Measurements from ENCODE around the gene TRIAP1.

The TRIAP1 gene

DNA sequence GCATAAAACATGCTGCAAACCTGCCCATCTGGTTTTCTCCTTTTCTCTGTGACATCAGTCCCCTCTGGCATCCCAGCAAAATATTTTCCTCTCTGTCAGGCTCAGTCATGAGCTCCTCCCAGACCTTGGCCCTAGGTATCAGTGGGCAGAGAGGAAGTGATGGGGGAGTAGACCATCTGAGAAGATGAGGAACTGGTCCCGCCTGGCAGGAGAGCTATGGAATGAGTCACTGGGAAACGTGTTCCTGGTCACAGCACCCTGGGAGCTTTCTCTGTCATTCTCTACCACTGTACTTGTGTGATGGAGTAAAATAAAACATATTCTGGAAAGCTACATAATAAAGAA, 28.4 kb upstream of the TRIAP1 start:
- DNase-seq (ENCODE audit: low read depth) = peak; percentile 71
- no peak for TF ChIP-seq CTCF (conservative IDR thresholded peaks at IDR 0.05; ENCODE audit: control insufficient read depth, insufficient read depth, low read depth, low read length)
- no peak overlapping the region for H3K4me3 ChIP-seq (ENCODE audit: control insufficient read depth, low read depth, low read length)

DNA sequence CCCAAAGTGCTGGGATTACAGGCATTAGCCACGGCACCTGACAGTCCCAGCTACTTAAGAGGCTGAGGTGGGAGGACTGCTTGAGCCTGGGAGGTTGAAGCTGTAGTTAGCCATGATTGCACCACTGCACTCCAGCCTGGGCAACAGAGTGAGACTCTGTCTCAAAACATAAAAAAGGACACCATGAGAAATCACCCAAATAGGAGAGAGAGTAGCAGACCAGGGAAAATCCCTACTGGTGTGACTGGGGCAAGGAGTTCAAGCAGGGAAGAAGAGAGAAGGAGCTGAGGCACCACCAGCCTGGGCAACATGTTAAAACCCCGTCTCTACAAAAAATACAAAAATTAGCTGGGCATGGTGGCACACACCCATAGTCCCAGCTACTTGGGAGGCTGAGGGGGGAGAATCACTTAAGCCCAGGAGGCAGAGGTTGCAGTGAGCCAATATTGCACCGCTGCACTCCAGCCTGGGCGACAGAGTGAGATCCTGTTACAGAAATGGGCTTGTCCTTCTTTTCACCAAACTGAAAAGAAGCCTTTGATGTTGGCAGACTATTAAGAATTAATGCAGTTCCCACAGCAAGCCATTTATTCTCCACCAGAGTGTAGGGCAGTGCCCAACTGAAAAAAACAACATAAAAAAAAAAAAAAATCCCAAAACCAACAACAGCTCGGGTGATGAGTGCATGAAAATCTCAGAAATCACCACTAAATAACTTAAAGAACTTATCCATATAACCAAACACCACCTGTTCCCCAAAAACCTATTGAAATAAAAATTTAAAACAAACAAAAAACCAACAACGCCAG, 27.8 kb upstream of the TRIAP1 start:
- H3K4me3 ChIP-seq (ENCODE audit: control insufficient read depth, low read depth, low read length) = no peak overlapping the region
- no peak for DNase-seq (ENCODE audit: low read depth)
- TF ChIP-seq CTCF (conservative IDR thresholded peaks at IDR 0.05; ENCODE audit: control insufficient read depth, insufficient read depth, low read depth, low read length) = no peak

- no peak for TF ChIP-seq CTCF (conservative IDR thresholded peaks at IDR 0.05; ENCODE audit: control insufficient read depth, insufficient read depth, low read depth, low read length)
- DNase-seq (ENCODE audit: low read depth) = peak; percentile 39
- no peak overlapping the region for H3K4me3 ChIP-seq (ENCODE audit: control insufficient read depth, low read depth, low read length)
These were observed 26.3 kb upstream of the TRIAP1 start for GRCh38 chr12:120472521-120472920.

DNA sequence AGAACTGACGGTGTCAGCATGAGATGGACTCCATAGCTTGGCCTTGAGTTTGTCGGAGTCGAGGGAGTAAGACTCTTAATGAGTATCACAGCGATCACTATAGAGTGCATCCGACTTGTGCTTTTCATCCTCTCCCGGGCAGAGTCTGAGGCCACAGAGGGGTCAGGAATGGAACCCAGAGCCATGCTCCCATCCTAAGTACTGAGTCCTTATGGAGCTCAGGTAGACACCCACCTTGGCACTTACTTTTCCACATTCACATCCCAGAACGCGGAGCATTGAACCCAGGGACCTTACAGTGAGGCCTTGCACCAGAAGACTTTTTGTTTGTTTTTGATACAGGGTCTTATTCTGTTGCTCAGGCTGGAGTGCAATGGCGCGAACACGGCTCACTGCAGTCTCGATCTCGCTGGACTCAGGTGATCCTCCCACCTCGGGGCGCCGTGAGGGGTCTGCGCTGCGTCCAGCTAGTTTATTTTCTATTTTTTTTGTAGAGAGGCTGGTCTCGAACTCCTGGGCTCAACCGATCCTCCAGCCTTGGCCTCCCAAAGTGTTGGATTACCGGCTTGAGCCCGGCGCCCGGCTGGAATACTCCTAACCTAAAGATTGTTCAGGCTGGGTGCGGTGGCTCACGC, 24.1 kb upstream of the TRIAP1 start:
- DNase-seq (ENCODE audit: low read depth) = peak; percentile 28
- no peak for TF ChIP-seq CTCF (conservative IDR thresholded peaks at IDR 0.05; ENCODE audit: control insufficient read depth, insufficient read depth, low read depth, low read length)
- peak overlapping the region; percentile 72 for H3K4me3 ChIP-seq (ENCODE audit: control insufficient read depth, low read depth, low read length)

DNA sequence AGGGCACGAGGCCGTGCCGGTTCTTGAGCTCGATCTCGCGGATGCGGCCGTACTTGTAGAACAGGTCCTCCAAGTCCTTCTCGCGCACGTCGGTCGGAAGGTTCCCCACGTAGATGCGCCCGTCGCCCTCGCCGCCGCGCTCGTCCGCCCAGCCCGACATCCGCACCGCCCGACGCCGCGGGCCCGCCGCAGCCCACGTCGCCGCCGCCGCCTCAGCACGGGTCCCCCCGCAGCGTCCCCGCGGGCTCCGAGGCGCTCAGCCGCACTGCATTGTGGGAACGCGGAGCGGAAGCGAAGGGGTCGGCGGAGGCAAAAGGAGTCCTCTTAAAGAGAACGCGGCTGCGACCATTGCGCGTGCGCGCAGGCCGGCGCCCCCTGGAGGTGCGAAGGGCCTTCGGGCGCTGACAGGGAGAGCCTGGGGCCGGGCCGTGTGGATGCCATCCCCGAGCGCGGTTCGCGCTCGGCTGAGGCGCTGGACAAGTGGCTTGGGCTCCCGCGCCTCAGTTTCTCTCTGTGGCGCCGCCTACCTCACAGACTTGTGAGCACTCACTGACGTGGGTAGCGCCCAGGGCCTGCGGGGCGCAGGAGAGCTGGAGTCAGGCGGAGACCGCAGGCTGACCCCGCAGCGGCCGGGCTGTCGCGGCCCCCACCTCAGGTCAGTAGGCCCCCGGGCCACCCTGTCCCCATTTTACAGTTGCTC, 23.4 kb upstream of the TRIAP1 start, which contains the start of gene SRSF9:
SRSF9 (minus strand) TSS at position 299 of the 700 bp plus-strand sequence; CDS start at position 160, 139 bp downstream.
- peak; percentile 62 for TF ChIP-seq CTCF (conservative IDR thresholded peaks at IDR 0.05; ENCODE audit: control insufficient read depth, insufficient read depth, low read depth, low read length)
- H3K4me3 ChIP-seq (ENCODE audit: control insufficient read depth, low read depth, low read length) = peak within 1 kb of the TSS; percentile 81
- peak; percentile 95 for DNase-seq (ENCODE audit: low read depth)

GRCh38 chr12:120468821-120469449, 22.8 kb upstream of the TRIAP1 start:
- peak overlapping the region; percentile 81 for H3K4me3 ChIP-seq (ENCODE audit: control insufficient read depth, low read depth, low read length)
- no peak for TF ChIP-seq CTCF (conservative IDR thresholded peaks at IDR 0.05; ENCODE audit: control insufficient read depth, insufficient read depth, low read depth, low read length)
- no peak for DNase-seq (ENCODE audit: low read depth)
